HAP-1 (cell line): ENCODE results near the gene SLC25A4.

Experiments used
- DNase-seq, 2 experiments: peaks; one replicate each; pipeline ENCODE4 v3.0.0-alpha.2; 2016 to 2020; ENCODE audit warnings: low spot score in 2 of 2
- H3K27me3 ChIP-seq: fragments of 250-450 bp; sonication (Bioruptor Pico); 2 replicates; pipeline ENCODE4 v1.5.1; 2020; ENCODE audit warnings: low read depth, mild to moderate bottlenecking, moderate library complexity
- H3K36me3 ChIP-seq: fragments of 250-450 bp; sonication (Bioruptor Pico); replicated peaks from 2 replicates; pipeline ENCODE4 v1.5.1; 2020; ENCODE audit warnings: mild to moderate bottlenecking
- H3K4me1 ChIP-seq: fragments of 250-450 bp; sonication (Bioruptor Pico); 2 replicates; pipeline ENCODE4 v1.5.1; 2020; ENCODE audit warnings: mild to moderate bottlenecking
- H3K4me3 ChIP-seq: fragments of 250-450 bp; sonication (Bioruptor Pico); 2 replicates; pipeline ENCODE4 v1.5.1; 2020; ENCODE audit warnings: mild to moderate bottlenecking, moderate library complexity
- H3K9me3 ChIP-seq: fragments of 250-450 bp; sonication (Bioruptor Pico); 2 replicates; pipeline ENCODE4 v1.5.1; 2020; ENCODE audit warnings: mild to moderate bottlenecking, moderate library complexity
- in situ Hi-C: fragments of 300-500 bp; cut with MboI; formaldehyde crosslinking; loops from 3 replicates; pipeline ENCODE4 v1.14.3; 2020; ENCODE audit warnings: low sequenced_read_pairs, inconsistent platforms, mixed read lengths

The SLC25A4 gene

DNA sequence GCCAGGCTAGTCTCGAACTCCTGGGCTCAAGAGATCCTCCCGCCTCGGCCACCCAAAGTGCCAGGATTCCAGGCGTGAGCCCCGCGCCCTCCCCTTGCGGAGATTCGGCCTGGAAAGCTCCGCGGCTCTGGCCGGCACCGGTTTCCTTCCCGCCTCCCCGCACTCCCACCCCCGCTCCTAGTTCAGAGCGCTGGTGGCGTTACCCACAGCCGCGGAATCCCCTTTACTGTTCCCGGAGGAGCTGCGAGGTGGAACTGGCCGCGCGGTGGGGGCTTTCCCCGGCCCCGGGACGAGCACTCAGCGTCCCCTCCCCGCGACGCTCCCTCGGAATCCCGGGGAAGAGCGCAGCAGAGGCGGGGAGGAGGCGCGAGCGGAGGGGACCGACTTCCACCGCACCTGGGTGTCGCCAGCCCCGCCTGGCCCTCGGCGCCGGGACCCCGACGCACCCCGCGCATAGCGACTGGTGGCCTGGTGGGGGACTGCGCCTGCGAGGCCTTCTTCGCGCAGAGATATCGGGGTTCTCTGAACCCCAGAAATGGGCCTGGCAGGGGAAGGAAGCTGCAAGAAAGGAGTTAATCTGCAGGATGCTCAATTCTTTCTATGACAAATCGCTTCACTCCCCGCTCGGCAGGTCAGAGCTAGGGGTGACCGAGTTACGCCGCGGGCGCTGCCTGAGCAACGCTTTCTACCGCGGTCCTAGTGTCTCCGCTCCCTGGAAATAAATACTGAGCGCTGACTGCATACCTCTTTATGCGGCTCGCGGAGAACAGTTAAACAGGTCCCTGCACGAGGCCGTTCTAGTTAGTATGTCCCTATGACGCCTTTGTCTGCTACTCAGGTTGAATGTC lies 14.6 kb upstream of the SLC25A4 start:
- Histone ChIP-seq H3K4me1 (peaks cover 3% of the 10 kb centered on the region; the same call in 1 of the 2 replicates), H3K4me3 (peak overlapping the region; percentile 34), H3K27me3 (no peaks in the 10 kb centered on the region), H3K36me3 (no peaks in the 10 kb centered on the region), H3K9me3 (no peaks in the 10 kb centered on the region)
- in situ Hi-C loops = no loop called here
- DNase-seq = peak in 1 of 2 experiments; percentile 57

DNA sequence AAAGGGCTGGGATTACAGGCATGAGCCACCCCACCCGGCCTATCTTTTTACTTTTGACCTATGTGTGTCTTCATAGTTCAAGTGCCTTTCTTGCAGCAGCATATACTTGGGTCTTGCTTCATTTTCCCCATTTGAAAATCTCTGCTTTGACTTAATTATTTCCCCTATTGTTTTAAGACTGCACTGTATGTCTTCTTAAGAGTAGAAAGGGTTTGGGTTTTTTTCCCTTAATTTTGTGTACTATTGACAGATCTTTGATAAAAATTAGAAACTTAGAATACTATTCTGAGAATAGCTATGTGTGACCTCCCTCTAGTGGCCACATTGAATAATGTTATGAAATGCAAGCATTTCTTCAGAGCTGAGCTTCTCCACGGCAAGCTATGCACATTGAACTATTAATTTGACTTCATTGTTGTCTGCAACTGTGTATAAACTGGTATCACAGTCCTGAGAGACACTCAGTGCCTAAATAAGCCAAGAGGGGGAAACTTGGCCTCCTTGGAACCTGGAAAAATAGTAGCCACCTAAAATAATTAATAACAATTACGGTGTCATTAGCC lies 8.7 kb upstream of the SLC25A4 start:
- H3K4me1 ChIP-seq = no peaks in the 10 kb centered on the region
- no peaks in the 10 kb centered on the region for H3K36me3 ChIP-seq
- H3K4me3 ChIP-seq = no peak overlapping the region
- no peaks in the 10 kb centered on the region for H3K9me3 ChIP-seq
- no peaks in the 10 kb centered on the region for H3K27me3 ChIP-seq
- in situ Hi-C loops = no loop called here
- peak in 1 of 2 experiments; percentile 59 for DNase-seq

- H3K4me1 ChIP-seq = no peaks in the 10 kb centered on the region
- H3K27me3 ChIP-seq = no peaks in the 10 kb centered on the region
- no peak for DNase-seq
- H3K9me3 ChIP-seq = no peaks in the 10 kb centered on the region
- in situ Hi-C loops = no loop called here
- no peak overlapping the region for H3K4me3 ChIP-seq
- no peaks in the 10 kb centered on the region for H3K36me3 ChIP-seq
Observed at GRCh38 chr4:185137233-185137925, 5.7 kb upstream of the SLC25A4 start.

GRCh38 chr4:185138161-185138560 lies 4.9 kb upstream of the SLC25A4 start:
- no peaks in the 10 kb centered on the region; the same call in 1 of the 2 replicates for H3K4me1 ChIP-seq
- DNase-seq = no peak
- no peak overlapping the region for H3K4me3 ChIP-seq
- in situ Hi-C loops = no loop called here
- no peaks in the 10 kb centered on the region for H3K36me3 ChIP-seq
- H3K27me3 ChIP-seq = no peaks in the 10 kb centered on the region
- H3K9me3 ChIP-seq = no peaks in the 10 kb centered on the region

GRCh38 chr4:185139736-185140135 lies 3.3 kb upstream of the SLC25A4 start:
- no peak for DNase-seq
- H3K4me1 ChIP-seq = peaks cover 3% of the 10 kb centered on the region; the same call in 1 of the 2 replicates
- H3K36me3 ChIP-seq = peaks cover under 1% of the 10 kb centered on the region; the same call in 1 of the 2 replicates
- no peak overlapping the region for H3K4me3 ChIP-seq
- no peaks in the 10 kb centered on the region for H3K27me3 ChIP-seq
- in situ Hi-C loops = no loop called here
- no peaks in the 10 kb centered on the region for H3K9me3 ChIP-seq

- in situ Hi-C loops = no loop called here
- Histone ChIP-seq H3K4me3 (no peak overlapping the region), H3K9me3 (no peaks in the 10 kb centered on the region), H3K36me3 (peaks cover 16% of the 10 kb centered on the region), H3K27me3 (no peaks in the 10 kb centered on the region), H3K4me1 (peaks cover 3% of the 10 kb centered on the region; the same call in 1 of the 2 replicates)
- DNase-seq = no peak
Observed at GRCh38 chr4:185141777-185142176, 1.3 kb upstream of the SLC25A4 start.

DNA sequence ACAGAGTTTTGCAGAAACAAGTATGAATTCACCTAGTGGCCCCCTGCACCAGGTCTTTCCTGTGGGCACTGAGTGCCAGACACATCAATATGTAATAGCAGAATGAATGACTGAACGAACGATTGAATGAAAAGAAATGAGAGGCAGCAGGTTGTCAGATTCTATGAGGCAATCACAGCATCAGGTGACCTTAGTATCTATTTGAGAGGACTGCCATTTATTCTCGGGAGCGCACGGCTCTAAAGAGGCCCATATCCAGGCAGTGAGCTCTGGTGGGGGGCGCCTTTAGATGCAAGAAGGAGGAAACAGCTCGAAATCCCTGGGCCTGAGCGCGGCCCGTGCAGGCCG lies 528 bp upstream of the SLC25A4 start:
- Histone ChIP-seq H3K36me3 (peaks cover 23% of the 10 kb centered on the region), H3K4me1 (peaks cover 3% of the 10 kb centered on the region; the same call in 1 of the 2 replicates), H3K4me3 (peak overlapping the region; percentile 53), H3K27me3 (no peaks in the 10 kb centered on the region), H3K9me3 (no peaks in the 10 kb centered on the region)
- no peak for DNase-seq
- in situ Hi-C loops = no loop called here

DNA sequence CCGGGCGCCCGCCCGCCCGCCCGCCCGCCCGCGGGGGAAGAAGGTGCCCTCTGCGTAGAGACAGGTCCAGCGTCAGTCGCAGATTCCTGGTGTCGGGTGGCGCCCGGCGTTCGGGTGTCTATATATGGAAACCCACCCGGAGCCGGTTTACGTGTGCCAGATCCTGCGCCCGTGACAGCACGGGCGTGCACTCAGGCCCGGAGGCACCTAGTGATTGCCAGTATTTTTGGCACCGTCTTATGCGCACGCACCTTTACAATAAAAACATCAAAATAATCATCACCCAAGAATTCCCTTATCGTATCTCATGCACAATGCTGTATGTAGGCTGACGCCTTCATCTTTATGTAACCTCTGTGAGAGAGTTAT lies 519 bp downstream of the SLC25A4 start:
- DNase-seq = peak in 1 of 2 experiments; percentile 57
- H3K36me3 ChIP-seq = peaks cover 24% of the 10 kb centered on the region
- H3K9me3 ChIP-seq = no peaks in the 10 kb centered on the region
- H3K4me1 ChIP-seq = peaks cover 3% of the 10 kb centered on the region; the same call in 1 of the 2 replicates
- peak overlapping the region; percentile 53 for H3K4me3 ChIP-seq
- H3K27me3 ChIP-seq = no peaks in the 10 kb centered on the region
- in situ Hi-C loops = no loop called here

DNA sequence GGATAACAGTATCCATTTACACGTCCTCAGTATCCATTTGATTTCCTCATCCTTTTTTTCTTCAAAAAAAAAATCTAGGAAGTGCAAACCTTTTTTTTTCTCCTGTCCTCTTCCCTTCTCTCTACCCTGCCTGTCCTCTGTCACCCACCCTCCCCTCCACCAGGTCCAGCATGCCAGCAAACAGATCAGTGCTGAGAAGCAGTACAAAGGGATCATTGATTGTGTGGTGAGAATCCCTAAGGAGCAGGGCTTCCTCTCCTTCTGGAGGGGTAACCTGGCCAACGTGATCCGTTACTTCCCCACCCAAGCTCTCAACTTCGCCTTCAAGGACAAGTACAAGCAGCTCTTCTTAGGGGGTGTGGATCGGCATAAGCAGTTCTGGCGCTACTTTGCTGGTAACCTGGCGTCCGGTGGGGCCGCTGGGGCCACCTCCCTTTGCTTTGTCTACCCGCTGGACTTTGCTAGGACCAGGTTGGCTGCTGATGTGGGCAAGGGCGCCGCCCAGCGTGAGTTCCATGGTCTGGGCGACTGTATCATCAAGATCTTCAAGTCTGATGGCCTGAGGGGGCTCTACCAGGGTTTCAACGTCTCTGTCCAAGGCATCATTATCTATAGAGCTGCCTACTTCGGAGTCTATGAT lies 1.7 kb downstream of the SLC25A4 start:
- H3K4me1 ChIP-seq = peaks cover 3% of the 10 kb centered on the region; the same call in 1 of the 2 replicates
- in situ Hi-C loops = no loop called here
- H3K36me3 ChIP-seq = peaks cover 24% of the 10 kb centered on the region
- H3K4me3 ChIP-seq = no peak overlapping the region
- no peaks in the 10 kb centered on the region for H3K9me3 ChIP-seq
- no peaks in the 10 kb centered on the region for H3K27me3 ChIP-seq
- DNase-seq = no peak

- Histone ChIP-seq H3K9me3 (no peaks in the 10 kb centered on the region), H3K4me3 (no peak overlapping the region), H3K36me3 (peaks cover 24% of the 10 kb centered on the region), H3K27me3 (no peaks in the 10 kb centered on the region), H3K4me1 (peaks cover 3% of the 10 kb centered on the region; the same call in 1 of the 2 replicates)
- in situ Hi-C loops = no loop called here
- DNase-seq = no peak
Observed at GRCh38 chr4:185145572-185145971, 2.5 kb downstream of the SLC25A4 start.

DNA sequence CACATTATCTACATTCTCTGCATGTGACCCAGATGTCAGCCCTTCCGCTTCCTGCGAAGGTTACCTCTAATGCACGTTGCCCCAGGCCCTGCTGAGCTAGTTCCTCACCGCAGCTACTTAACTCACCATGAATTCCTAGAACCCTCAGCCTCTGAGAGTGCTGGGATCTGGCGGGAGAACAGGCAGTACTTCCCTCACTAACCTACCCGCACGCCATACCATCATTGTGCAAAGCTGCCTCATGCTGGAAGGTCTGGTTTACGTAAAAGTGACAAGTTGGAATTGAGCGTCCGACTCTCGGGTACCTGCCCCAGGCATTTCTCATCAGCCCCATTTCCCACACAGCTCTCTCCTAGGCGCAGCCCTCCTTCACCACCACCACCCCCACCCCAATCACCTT lies 6.3 kb downstream of the SLC25A4 start:
- no peak for DNase-seq
- Histone ChIP-seq H3K4me1 (0 out of 2 replicates have a peak, but pooled peaks cover 1% of the 10 kb centered on the region), H3K36me3 (peaks cover 31% of the 10 kb centered on the region), H3K27me3 (no peaks in the 10 kb centered on the region), H3K9me3 (no peaks in the 10 kb centered on the region), H3K4me3 (no peak overlapping the region)
- in situ Hi-C loops = no loop called here

DNA sequence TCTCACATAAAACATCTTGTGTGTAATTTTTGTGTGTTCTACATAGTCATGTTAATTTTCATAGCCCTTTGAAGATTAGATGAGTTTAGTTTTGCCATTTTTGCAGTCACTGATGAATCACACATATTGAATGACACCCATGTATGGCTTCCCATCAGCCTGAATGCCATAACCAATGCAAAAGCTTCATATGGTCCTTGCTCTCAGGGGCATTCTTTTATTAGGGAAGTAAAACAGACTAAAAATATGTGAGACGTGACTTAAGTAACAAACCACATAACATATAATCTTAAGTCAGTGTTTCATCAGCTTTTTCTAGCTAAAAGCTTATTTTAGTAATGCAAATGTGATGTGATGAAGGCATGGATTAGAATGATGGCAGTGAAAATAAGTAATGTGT lies 8.2 kb downstream of the SLC25A4 start:
- Histone ChIP-seq H3K9me3 (no peaks in the 10 kb centered on the region), H3K36me3 (peaks cover 20% of the 10 kb centered on the region), H3K27me3 (no peaks in the 10 kb centered on the region), H3K4me3 (no peak overlapping the region), H3K4me1 (no peaks in the 10 kb centered on the region)
- in situ Hi-C loops = no loop called here
- no peak for DNase-seq

DNA sequence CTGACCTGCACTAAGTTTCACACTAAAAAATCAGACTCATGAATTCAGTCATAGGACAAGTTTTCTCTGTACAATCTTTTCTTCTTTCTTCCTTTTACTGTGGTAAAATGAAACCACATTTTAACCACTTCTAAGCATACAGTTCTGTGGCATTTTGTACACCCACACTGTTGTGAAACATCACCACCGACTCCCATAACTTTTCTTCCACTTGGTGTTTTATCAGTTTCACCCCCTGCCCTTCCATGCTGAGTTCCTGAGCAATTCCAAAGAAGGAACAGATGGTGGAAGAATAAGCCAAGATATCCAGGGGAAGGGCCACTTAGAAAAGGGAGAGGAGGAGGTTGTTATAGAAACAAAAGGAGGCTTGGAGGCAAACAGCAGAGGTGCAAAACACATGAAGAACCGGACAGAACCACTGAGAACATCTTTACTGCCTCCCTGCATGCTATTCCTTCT lies 22.6 kb downstream of the SLC25A4 start:
- H3K36me3 ChIP-seq = peaks cover 17% of the 10 kb centered on the region
- in situ Hi-C loops = no loop called here
- no peaks in the 10 kb centered on the region for H3K27me3 ChIP-seq
- DNase-seq = no peak
- no peaks in the 10 kb centered on the region for H3K4me1 ChIP-seq
- no peak overlapping the region for H3K4me3 ChIP-seq
- no peaks in the 10 kb centered on the region for H3K9me3 ChIP-seq
